NCI-H1436 (cell line): ENCODE results near the gene PREX1.
A peak's percentile ranks its signal among the peaks of the same experiment; 100 is the strongest.
"Not testable (repeated sequence)": the region's sequence is repeated elsewhere in the genome, so short reads cannot be mapped to it uniquely, and the experiment has no call there.

Experiments
- DNase-seq: peaks from one replicate; lab custom pipeline; 2025; lab: John Stamatoyannopoulos, UW

Gene PREX1

DNA sequence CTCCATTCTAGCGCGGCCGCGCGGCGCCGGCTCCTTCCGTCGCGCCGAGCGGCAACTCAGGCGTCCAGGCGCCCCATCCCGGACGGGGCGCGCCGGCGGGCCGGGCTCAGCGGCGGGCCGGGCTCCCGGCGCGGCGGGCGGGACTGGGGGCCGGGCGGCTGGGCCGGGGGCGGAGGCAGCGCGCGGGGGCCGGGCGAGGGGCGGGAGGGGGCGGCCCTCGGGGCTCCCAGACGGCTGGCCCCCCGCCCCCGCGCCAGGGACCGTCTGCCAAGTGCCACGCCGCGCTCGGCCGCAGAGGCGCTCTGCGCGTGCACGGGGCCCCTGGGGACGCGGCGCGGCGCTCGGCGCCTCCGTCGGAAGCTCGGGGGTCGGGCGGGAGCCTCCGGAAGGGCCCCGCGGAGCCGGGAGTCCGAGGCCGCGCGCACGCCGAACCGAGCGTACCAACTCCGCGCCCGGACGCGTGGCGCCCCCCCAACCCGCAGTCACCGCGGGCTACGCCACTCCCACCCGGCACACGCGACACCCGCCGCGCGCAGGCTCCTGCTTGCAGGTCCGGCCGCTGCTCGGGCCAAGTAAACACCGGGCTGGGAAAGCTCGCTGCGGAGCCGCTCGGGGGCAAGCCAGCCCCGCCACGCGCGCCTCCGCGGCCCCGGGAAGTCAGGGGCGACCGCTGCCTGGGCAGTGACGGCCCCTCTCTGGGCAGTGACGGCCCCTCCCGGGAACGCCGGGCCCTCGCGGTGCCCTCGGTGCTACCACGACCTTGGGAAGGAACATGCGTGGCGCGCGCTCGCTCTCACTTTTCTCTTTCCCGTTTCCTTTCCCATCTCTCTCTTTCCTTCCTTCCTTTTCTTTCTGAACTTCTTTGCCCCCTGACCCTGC is at the start of gene PREX1:
TSS of gene PREX1 (minus strand) at position 145 of the 879 bp plus-strand sequence. CDS start at position 6, 139 bp downstream.
- peak; percentile 0 for DNase-seq

- DNase-seq, result no peak
Observed at GRCh38 chr20:48877304-48877703, 49.5 kb upstream of the PREX1 start.

DNA sequence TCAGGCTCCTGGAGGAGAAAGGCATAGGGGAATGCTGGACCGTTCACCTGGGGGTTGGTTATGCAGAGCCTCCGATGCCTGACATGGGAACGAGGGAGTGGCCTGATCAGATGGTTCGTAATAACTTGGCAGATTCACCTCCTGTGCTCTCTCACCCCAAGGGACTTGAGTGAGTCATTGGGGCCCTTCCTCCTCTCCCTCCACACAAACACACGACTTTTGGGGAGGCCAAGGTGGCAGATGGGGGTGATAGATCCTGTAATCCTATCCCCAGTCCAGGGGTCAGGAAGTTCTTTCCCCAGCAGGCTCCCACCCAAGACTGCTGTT is 48.1 kb upstream of the PREX1 start:
- no peak for DNase-seq

DNA sequence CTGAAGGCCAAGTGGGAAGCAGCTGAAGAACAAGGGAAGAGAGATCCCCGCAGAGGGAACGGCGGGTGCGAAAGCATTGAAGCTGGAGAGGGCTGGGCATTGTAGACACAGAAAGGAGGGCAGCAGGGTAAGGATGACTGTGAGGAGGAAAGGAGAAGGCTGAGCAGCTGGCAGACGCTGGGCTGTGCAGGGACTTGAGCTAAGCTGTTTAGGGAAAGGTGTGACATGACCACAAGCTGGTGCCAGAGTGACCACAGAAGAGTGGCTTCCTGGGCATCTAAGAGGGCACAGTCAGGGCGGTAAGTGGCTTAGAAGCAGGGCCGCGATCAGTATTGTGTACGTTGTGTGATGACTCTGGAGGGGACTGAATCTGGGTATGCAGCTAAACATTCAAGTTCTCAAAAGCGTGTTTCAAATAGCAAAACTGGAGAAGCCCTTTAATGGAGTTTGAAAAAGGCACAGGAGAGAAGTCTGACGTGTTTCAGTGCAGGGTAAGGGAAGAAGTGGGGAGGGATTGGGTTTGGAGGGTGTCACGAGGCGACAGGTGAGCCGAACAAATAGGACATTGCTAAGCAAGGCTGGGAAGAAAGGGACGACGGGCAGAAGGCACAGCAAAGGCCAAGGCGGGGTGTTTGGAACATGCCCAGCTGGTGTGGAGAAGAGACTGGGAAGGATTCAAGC is 47.6 kb upstream of the PREX1 start:
- DNase-seq, result no peak

DNA sequence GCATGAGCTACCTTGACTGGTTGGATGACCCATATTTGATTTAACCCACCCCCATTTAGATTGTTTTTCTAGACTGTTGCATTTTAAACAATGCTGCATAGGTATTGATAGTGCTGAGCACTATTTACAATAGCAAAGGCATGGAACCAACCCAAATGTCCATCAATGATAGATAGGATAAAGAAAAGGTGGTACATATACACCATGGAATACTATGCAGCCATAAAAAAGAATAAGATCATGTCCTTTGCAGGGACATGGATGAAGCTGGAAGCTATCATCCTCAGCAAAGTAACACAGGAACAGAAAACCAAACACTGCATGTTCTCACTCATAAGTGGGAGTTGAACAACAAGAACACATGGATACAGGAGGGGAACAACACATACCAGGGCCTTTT is 41.6 kb upstream of the PREX1 start:
- DNase-seq, result not testable (repeated sequence)

DNA sequence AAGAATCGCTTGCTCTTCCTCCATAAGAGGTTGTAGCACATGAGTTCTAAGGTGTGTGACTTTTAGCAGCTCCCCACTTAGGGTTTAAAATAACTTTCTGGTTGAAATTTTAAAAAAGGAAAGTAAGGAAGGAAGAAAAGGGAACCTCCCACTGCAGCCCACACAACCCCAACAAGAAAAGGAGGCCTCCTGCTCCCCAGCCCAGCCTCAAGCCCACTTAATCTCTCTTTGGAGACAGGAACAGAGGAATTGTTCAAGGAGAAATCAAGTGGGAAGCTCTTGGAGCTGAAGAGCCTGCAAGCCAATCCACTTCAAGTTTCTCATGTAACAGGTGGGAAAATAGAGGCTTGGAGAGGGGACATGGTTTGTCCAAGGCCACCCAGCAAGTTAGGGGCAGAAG is 39.1 kb upstream of the PREX1 start:
- no peak for DNase-seq

DNA sequence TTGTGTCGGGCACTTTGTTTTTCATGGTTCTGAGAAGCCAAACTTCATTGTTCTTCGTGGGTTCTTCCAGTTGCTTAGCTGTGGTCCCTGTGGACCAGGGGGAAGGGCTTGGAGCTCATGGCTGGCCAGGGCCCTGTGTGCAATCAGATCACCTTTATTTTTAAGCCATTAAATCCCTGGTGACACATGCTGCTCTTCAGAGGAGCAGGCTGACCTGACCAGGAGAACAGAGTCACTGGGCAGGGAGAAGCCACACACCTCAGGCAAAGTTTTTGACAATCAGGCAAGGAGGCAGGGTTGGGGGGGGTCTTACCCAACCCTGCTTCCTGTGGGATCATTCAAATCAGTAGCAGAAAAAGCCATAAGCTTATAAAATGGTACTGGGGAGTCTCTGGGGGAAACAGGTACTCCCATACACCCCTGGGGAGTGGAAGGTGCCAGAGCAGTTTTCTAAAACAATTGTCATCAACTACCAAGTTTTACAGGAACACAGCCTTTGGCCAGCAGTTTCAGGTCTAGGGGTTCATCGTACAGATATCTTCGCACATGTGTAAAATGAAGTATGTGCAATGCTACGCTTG is 37.0 kb upstream of the PREX1 start:
- no peak for DNase-seq

DNA sequence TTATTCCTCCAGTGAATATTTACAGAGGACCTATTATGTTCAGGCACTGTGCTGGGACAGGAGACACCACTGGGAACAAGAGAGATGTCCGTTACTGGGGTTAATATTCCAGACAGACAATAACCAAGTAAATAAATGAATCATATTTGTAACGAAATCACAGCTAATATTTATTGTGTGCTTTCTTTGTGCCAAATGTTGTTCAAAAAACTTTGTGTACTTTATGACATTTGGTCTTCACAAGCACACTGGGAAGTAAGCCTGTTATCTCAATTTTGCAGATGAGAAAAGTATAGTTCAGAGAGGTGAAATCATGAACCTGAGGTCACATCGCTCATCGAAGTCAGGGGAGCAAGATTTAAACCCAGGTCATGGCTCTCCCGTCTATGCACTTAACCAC is 36.5 kb upstream of the PREX1 start:
- no peak for DNase-seq

DNA sequence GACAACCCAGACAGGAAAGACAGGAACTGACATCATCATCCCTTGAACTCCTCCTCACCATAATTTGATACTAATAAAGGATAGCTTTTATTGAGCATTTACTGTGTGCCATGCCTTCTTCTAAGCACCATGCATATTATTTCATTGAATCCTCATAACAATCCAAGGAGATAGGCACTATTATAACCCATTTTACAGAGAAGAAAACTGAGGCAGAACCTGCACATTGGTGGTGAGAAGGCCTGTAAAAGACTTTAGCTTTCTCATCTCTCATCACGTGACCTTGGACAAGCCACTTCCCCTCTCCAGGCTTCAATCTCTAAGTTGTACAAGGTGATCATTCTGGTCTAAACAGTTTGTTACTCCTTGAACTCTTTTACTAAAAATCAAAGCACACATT is 34.5 kb upstream of the PREX1 start:
- no peak for DNase-seq

DNA sequence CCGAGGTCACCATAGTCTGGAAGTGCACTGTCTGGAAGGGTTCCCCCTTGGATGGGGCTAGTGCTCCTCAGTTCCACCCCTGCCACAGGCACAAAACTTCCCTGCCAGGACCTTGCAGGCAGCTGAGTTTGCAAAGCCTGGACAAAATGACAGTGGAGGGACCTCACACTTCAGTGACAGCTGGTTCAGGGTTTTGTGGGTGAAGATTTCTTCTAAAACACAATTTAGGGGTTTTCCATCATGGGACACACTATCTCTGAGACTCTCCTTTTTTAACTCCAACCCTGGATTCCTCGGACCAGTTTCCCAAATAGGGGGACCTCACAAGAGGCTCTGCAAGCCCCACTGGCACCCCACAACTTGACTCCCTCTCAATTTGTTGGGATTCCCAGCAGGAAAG is 33.6 kb upstream of the PREX1 start:
- DNase-seq, result no peak

DNA sequence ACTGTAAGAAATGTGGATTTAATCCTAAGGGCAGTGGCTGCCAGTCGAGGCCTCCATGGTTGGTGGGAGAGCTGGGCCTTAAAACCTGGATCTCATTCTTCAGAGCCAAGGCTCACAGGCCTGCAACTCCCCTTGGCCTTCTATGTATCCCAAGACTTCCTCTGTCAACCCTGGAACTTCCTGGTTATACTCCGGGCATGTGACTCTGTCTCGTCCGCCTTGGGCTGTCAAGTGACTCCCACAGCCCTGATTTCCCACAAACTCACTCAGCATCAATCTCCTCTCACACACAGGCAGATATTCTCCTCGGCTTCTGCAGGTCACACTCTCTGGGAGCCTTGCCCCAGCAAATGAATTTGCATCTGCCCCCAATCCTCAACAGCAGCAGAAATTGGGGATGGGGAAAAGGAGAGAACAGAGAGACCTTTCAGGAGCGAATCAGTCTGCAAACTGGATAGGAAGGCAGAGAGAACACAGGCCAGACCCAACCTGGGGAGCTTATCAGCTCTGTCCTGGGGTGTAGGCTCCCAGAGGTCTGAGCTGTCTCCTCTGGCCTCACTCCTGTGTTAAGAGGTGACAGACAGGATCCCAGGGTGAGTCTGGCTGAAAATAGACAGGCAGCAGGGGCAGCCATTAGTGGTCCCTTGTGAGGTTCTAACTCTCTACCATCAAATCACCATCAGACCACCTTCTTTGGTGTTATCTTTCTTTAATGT is 30.4 kb upstream of the PREX1 start:
- DNase-seq, result no peak

GRCh38 chr20:48856130-48856529 is 28.3 kb upstream of the PREX1 start:
- DNase-seq, result no peak

- no peak for DNase-seq
Observed at GRCh38 chr20:48855046-48855445, 27.2 kb upstream of the PREX1 start.

GRCh38 chr20:48852609-48853008 is 24.8 kb upstream of the PREX1 start:
- no peak for DNase-seq

- DNase-seq, result no peak
Observed at GRCh38 chr20:48851579-48851978, 23.8 kb upstream of the PREX1 start.

DNA sequence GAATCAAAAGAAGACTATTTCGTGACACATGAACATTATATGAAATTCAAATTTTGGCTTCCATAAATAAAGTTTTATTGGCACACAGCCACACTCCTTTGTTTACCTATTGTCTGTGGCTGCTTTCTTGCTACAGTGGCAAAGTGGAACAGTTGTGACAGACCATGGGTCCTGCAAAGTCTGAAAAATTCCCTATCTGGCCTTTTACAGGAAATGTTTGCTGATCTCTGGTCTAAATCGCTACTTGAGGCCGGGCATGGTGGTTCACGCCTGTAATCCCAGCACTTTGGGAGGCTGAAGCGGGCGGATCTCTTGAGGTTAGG is 23.1 kb upstream of the PREX1 start:
- no peak for DNase-seq

- DNase-seq, result no peak
Observed at GRCh38 chr20:48850257-48850976, 22.6 kb upstream of the PREX1 start.

- DNase-seq, result no peak
Observed at GRCh38 chr20:48849779-48850178, 22.0 kb upstream of the PREX1 start.

DNA sequence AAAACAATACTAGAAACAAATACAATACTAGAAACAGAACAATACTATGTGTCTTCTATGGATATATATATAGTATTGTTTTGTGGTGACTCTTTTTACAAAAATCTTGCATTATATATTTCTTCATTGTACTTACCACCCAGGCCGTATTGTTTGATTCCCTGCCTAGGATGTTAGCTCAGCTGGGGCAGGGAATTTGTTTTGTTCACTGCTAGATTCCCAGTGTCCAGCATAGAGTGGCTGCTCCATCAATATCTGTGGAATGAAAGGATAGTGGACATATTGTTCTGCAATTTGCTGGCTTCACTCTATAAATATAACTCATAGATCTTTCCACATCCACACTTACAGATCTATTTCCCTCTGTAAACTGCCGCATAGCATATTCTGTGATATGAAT is 21.5 kb upstream of the PREX1 start:
- no peak for DNase-seq

- no peak for DNase-seq
Observed at GRCh38 chr20:48847498-48848205, 19.9 kb upstream of the PREX1 start.
